Measurements from ENCODE around the gene NUFIP1. TPM values are rescaled to one million over a fixed set of nuclear protein-coding genes. Genes with fewer than 3 reads are reported as not detected.
A peak's percentile ranks its signal among the peaks of the same experiment; 100 is the strongest.

Gene NUFIP1
- total RNA-seq, 5 donors from 2014 or later (not counting 1 experiment from before 2014, with no cell fraction given) = 3.1 to 4.9 (median 4.0) TPM

DNA sequence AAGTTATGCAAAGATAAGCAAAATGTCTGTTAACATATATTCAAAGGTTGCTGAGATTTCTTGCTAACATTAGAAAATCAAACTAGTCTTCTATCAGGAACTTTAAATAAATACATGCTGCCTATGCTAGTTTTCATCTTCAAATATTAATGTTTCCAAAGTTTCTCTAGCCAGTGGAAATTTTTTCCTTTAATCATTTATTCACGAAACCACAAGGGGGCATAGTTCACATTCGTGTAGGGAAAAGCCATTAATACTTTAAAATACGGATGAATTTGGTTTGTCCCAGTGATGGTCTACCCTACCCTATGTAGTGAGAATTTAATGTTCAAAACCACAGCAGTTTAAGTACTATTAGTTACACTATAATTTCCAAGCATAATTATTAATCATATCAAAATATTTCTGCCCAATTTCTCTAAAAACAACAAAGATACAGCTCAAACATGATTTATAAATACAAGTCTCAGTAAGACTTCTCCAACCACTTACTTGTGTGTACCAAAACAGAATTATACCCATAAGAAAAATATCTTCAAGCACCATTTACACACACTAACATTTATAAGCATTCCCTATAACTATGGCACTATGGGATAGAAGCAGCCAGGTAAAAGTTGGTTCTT lies 16.2 kb downstream of the NUFIP1 start:
- Histone ChIP-seq H3K36me3 (ENCODE audit: control insufficient read depth in 2 of 2, extremely low read depth in 1 of 2, insufficient read depth in 1 of 2, low read length in 1 of 2) (peaks cover 5 to 22% of the 10 kb centered on the region in 2 donors), H3K9me3 (no peaks in the 10 kb centered on the region), H3K27me3 (replicated peaks in 1 of 2; ENCODE audit: control insufficient read depth in 2 of 2, extremely low read depth in 1 of 2, insufficient read depth in 2 of 2, low read length in 1 of 2) (no peaks in the 10 kb centered on the region), H3K4me3 (ENCODE audit: control insufficient read depth in 1 of 2, extremely low read depth in 1 of 2, low read length in 1 of 2) (no peak overlapping the region), H3K4me1 (ENCODE audit: control insufficient read depth in 1 of 2, extremely low read depth in 1 of 2, insufficient read depth in 2 of 2, low read length in 2 of 2) (no peaks in the 10 kb centered on the region), H3K27ac (ENCODE audit: low read length) (no peak overlapping the region)
- no peaks in the 10 kb centered on the region for H3K27me3 Mint-ChIP-seq
- peak in 1 of 35 experiments; percentile 42 for DNase-seq
- no peak overlapping the region for H3K4me3 Mint-ChIP-seq
- no peak for ATAC-seq (replicated peaks in 1 of 4)
- H3K4me1 Mint-ChIP-seq = no peaks in the 10 kb centered on the region
- H3K36me3 Mint-ChIP-seq = peaks cover 22% of the 10 kb centered on the region
- H3K27ac Mint-ChIP-seq = no peak overlapping the region
- ChIA-PET CTCF (interaction anchor here (0.6 to 1.3 kb wide), 5 partner anchors 12 to 490 kb away, joined by 3 to 11 read pairs (median 3); no protein-coding TSS in a partner anchor), POLR2A (interaction anchor here (0.5 to 0.8 kb wide), 3 partner anchors 54 to 1163 kb away, joined by 3 to 15 read pairs (median 4); no protein-coding TSS in a partner anchor)
- no peaks in the 10 kb centered on the region for H3K9me3 Mint-ChIP-seq
- no CpG with 5 or more reads among the region's 3 CpGs for WGBS (ENCODE audit: insufficient coverage)

DNA sequence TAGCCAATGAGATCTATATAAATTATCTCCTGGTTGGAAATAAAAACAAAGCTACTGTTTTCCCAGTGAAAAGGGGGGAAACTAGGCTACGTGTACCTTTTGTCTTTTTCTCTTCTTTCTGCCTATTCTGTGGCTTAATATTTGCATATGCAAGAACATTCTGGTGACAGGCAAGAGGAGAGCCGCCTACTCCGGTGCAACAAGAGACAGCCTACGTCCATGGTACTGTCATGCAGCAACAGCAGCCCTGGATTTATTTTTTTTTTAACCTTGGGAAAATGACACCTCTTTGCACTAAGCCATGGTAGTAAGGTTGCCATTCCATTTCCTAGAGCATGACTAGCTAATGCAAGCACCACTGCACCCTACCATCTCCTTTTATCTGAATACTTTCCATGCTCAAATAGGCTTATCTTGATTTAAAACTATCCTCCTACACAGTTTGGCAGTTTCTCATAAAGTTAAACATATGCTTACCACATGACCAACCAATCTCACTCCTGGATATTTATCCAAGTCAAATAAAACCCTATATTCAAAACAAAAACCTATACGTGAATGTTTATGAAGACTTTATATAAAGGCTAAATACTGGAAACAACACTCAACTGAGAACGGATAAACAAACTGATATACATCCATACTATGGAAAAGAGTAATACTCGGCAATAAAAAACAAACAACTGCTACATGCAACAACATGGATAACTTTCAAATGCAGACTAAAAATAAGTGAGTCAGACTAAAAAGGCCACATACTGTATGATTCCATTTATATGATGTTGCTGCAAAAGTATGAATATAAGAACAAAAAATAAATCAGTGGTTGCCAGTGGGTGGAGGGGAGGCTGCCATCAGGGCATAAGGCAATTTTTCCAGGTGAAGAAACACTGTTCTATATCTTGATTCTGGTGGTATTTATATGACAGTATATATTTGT lies 17.3 kb downstream of the NUFIP1 start:
- Histone ChIP-seq H3K27me3 (replicated peaks in 1 of 2; ENCODE audit: control insufficient read depth in 2 of 2, extremely low read depth in 1 of 2, insufficient read depth in 2 of 2, low read length in 1 of 2) (no peaks in the 10 kb centered on the region), H3K4me3 (ENCODE audit: control insufficient read depth in 1 of 2, extremely low read depth in 1 of 2, low read length in 1 of 2) (no peak overlapping the region), H3K27ac (ENCODE audit: low read length) (no peak overlapping the region), H3K9me3 (no peaks in the 10 kb centered on the region), H3K36me3 (ENCODE audit: control insufficient read depth in 2 of 2, extremely low read depth in 1 of 2, insufficient read depth in 1 of 2, low read length in 1 of 2) (peaks cover 5 to 19% of the 10 kb centered on the region in 2 donors), H3K4me1 (ENCODE audit: control insufficient read depth in 1 of 2, extremely low read depth in 1 of 2, insufficient read depth in 2 of 2, low read length in 2 of 2) (no peaks in the 10 kb centered on the region)
- Mint-ChIP-seq H3K36me3 (peaks cover 24% of the 10 kb centered on the region), H3K27me3 (no peaks in the 10 kb centered on the region), H3K9me3 (no peaks in the 10 kb centered on the region), H3K4me1 (no peaks in the 10 kb centered on the region), H3K27ac (no peak overlapping the region), H3K4me3 (no peak overlapping the region)
- no CpG with 5 or more reads among the region's 7 CpGs for whole genome bisulfite sequencing (ENCODE audit: insufficient coverage)
- CTCF ChIA-PET = interaction anchor here (0.7 to 4.0 kb wide), 7 partner anchors 23 to 1064 kb away, joined by 3 to 12 read pairs (median 3); no protein-coding TSS in a partner anchor
- no peak for DNase-seq
- POLR2A ChIA-PET = no interaction called here
- no peak for ATAC-seq (replicated peaks in 1 of 4)

DNA sequence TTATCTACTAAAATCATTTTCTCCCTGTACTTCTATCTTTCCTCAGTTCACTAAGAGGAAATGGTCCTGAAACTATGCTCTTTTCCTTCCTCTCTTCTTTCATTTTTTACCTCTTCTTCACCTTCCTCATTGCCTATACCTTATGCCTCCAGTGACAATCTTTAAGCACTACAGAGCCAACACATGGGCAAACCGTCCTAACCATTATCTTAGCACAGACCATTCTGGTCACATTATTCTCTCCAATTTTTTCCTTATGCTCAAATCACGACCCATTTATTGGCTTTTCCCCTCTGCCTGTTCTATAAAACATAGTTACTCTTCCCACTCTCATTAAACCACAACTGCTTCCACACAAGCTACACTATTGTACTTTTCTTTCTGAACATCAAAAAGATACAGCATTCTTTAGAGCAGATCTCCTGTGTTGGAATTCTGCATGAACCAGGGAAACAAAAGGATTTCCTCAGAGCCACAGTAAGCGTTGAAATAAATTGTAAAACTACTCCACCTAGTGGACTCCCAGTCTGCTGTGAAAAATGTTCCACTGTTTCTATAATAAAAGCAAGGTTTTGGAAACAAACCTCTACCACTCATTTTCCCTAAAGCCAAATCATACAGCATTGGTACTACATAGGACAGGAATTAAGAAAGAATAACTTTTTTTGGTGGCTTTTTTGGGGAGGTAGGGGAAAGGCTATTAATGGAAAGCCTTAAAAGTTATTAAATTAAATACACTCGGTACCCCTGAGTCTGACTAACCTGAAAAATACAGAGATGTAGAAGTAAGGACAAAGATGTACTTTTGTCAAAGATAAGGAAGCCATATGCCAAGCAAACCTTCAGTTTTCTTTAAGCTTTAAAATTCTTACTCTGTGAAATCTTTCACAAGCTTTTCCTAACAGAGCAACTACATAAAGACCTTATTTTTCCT lies 19.5 kb downstream of the NUFIP1 start:
- no peaks in the 10 kb centered on the region for H3K9me3 ChIP-seq
- ATAC-seq (replicated peaks in 1 of 4) = no peak

DNA sequence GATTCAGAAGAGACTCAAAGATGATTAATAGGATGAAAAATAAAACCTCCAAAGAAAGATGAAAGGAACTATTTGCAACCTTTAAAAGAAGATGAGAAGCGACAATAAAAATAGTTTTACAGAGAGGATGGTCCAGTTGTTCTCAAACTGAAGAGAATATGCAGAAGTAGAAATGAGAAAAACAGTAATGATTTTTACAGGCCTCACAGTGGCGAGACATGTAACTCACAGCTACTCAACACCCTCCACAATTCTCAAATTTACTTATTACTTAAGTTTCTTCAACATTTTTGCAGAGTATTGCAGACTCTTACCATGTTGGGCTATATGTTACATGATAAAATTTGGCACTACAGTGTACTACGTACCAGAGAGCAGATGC lies 20.8 kb downstream of the NUFIP1 start:
- Mint-ChIP-seq H3K27me3 (no peaks in the 10 kb centered on the region), H3K27ac (no peak overlapping the region), H3K36me3 (peaks cover 46% of the 10 kb centered on the region), H3K9me3 (no peaks in the 10 kb centered on the region), H3K4me1 (no peaks in the 10 kb centered on the region), H3K4me3 (no peak overlapping the region)
- Histone ChIP-seq H3K4me1 (ENCODE audit: control insufficient read depth in 1 of 2, extremely low read depth in 1 of 2, insufficient read depth in 2 of 2, low read length in 2 of 2) (no peaks in the 10 kb centered on the region), H3K27ac (ENCODE audit: low read length) (no peak overlapping the region), H3K9me3 (peaks cover 2% of the 10 kb centered on the region), H3K27me3 (replicated peaks in 1 of 2; ENCODE audit: control insufficient read depth in 2 of 2, extremely low read depth in 1 of 2, insufficient read depth in 2 of 2, low read length in 1 of 2) (no peaks in the 10 kb centered on the region), H3K36me3 (ENCODE audit: control insufficient read depth in 2 of 2, extremely low read depth in 1 of 2, insufficient read depth in 1 of 2, low read length in 1 of 2) (peaks cover 3 to 20% of the 10 kb centered on the region in 2 donors), H3K4me3 (ENCODE audit: control insufficient read depth in 1 of 2, extremely low read depth in 1 of 2, low read length in 1 of 2) (no peak overlapping the region)
- ChIA-PET CTCF (interaction anchor here in 1 of 2 donors (4.0 kb wide), 1 partner anchor 489 kb away, joined by 12 read pairs; no protein-coding TSS in a partner anchor), POLR2A (no interaction called here)
- no peak for ATAC-seq (replicated peaks in 1 of 4)
- DNase-seq = no peak
- 83% methylated on average over 1 of the region's 3 CpGs for WGBS (ENCODE audit: insufficient coverage)

More for the DNA sequence above, 19.5 kb downstream of the NUFIP1 start:
- ChIA-PET POLR2A (interaction anchor here in 1 of 2 donors (0.7 kb wide), 1 partner anchor 513 kb away, joined by 3 read pairs; no protein-coding TSS in a partner anchor), CTCF (interaction anchor here (0.5 to 4.0 kb wide), 11 partner anchors 13 to 1925 kb away, joined by 3 to 17 read pairs (median 3); no protein-coding TSS in a partner anchor)
- no peak overlapping the region for H3K4me3 ChIP-seq (ENCODE audit: control insufficient read depth in 1 of 2, extremely low read depth in 1 of 2, low read length in 1 of 2)
- peak in 1 of 35 experiments; percentile 48 for DNase-seq
- peaks cover 32% of the 10 kb centered on the region for H3K36me3 Mint-ChIP-seq
- WGBS (ENCODE audit: insufficient coverage) = 89% methylated on average over 2 of the region's 4 CpGs
- no peaks in the 10 kb centered on the region for H3K4me1 ChIP-seq (ENCODE audit: control insufficient read depth in 1 of 2, extremely low read depth in 1 of 2, insufficient read depth in 2 of 2, low read length in 2 of 2)
- H3K9me3 Mint-ChIP-seq = no peaks in the 10 kb centered on the region
- H3K27me3 ChIP-seq (replicated peaks in 1 of 2; ENCODE audit: control insufficient read depth in 2 of 2, extremely low read depth in 1 of 2, insufficient read depth in 2 of 2, low read length in 1 of 2) = no peaks in the 10 kb centered on the region
- H3K27me3 Mint-ChIP-seq = no peaks in the 10 kb centered on the region
- H3K4me3 Mint-ChIP-seq = no peak overlapping the region
- H3K4me1 Mint-ChIP-seq = no peaks in the 10 kb centered on the region
- no peak overlapping the region for H3K27ac Mint-ChIP-seq
- peaks cover 5 to 18% of the 10 kb centered on the region in 2 donors for H3K36me3 ChIP-seq (ENCODE audit: control insufficient read depth in 2 of 2, extremely low read depth in 1 of 2, insufficient read depth in 1 of 2, low read length in 1 of 2)
- no peak overlapping the region for H3K27ac ChIP-seq (ENCODE audit: low read length)

DNA sequence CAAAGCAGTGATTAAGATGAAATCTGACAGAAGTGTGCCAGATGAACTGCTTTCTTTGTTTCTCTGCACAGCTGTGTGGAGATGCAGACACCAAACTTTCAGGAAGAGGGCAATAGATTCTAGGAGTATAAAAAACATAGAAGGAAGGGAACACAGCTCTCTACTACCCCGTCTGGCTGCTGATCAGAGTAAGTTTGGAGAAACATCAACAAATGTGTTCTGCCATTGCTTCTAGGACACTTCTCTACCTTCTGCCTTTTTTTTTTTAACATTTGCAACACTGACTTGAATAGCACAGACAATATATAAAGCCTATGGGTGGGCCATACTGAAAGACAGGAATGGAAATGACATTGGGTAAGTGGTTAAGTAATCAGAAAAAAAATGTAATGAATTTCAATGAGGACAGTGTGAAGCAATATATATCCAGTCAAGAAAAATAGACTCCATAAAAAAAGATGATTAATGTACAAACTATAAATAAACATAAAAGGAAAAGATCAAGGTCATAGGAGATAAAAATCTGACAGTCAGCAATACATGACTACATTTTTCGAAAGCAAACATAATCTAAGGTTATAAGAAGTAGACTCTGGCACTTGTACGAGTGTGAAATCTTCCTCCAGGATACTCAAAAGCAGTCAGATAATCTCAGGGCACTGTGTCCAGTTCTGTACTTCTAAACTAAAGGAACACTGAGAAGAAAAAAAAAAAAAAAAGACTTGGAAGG lies 21.4 kb downstream of the NUFIP1 start:
- H3K27ac Mint-ChIP-seq = no peak overlapping the region
- DNase-seq (no peak), ATAC-seq (replicated peaks in 1 of 4) (no peak)
- H3K9me3 Mint-ChIP-seq = peaks cover 0 to 4% (median 0%) of the 10 kb centered on the region in 3 donors
- H3K4me1 Mint-ChIP-seq = no peaks in the 10 kb centered on the region
- no peaks in the 10 kb centered on the region for H3K27me3 Mint-ChIP-seq
- ChIA-PET CTCF (interaction anchor here in 1 of 2 donors (0.7 kb wide), 1 partner anchor 484 kb away, joined by 3 read pairs; no protein-coding TSS in a partner anchor), POLR2A (no interaction called here)
- peaks cover 7% of the 10 kb centered on the region for H3K9me3 ChIP-seq
- H3K4me3 ChIP-seq (ENCODE audit: control insufficient read depth in 1 of 2, extremely low read depth in 1 of 2, low read length in 1 of 2) = no peak overlapping the region
- H3K4me1 ChIP-seq (ENCODE audit: control insufficient read depth in 1 of 2, extremely low read depth in 1 of 2, insufficient read depth in 2 of 2, low read length in 2 of 2) = no peaks in the 10 kb centered on the region
- no CpG with 5 or more reads among the region's 3 CpGs for WGBS (ENCODE audit: insufficient coverage)
- H3K36me3 Mint-ChIP-seq = peaks cover 51% of the 10 kb centered on the region
- H3K36me3 ChIP-seq (ENCODE audit: control insufficient read depth in 2 of 2, extremely low read depth in 1 of 2, insufficient read depth in 1 of 2, low read length in 1 of 2) = peaks cover 3 to 19% of the 10 kb centered on the region in 2 donors
- H3K27me3 ChIP-seq (replicated peaks in 1 of 2; ENCODE audit: control insufficient read depth in 2 of 2, extremely low read depth in 1 of 2, insufficient read depth in 2 of 2, low read length in 1 of 2) = no peaks in the 10 kb centered on the region
- H3K4me3 Mint-ChIP-seq = no peak overlapping the region
- H3K27ac ChIP-seq (ENCODE audit: low read length) = no peak overlapping the region

Data from T-cell (primary cell).